SU-DHL-6 (cell line): ENCODE measurements around the gene MAST1.

ENCODE experiments used
- H2AFZ ChIP-seq: fragments of 200-600 bp; sonication (generic); 2 replicates; pipeline ENCODE4 v1.6.1; 2014; ENCODE audit warnings: low read depth, mild to moderate bottlenecking, moderate library complexity, mixed read lengths, antibody characterized with exemption, low read length; ENCODE audit not compliant: severe bottlenecking
- H3F3A ChIP-seq: fragments of 200-600 bp; shearing (Covaris generic); 2 replicates; pipeline ENCODE4 v1.6.0; 2016; ENCODE audit warnings: antibody characterized with exemption, mild to moderate bottlenecking; ENCODE audit not compliant: insufficient read depth
- H3K27ac ChIP-seq: fragments of 200-600 bp; sonication (generic); 2 replicates; pipeline ENCODE4 v1.5.1; 2016; ENCODE audit warnings: low read depth, mild to moderate bottlenecking, low read length, moderate library complexity, mixed read lengths
- H3K27me3 ChIP-seq: fragments of 200-600 bp; sonication (generic), shearing (Covaris generic); 2 replicates; pipeline ENCODE4 v1.6.0; 2014; ENCODE audit warnings: mild to moderate bottlenecking, low read length
- H3K36me3 ChIP-seq: fragments of 200-600 bp; sonication (generic); 2 replicates; pipeline ENCODE4 v1.6.1; 2014; ENCODE audit warnings: mild to moderate bottlenecking, low read length, mixed read lengths
- H3K4me2 ChIP-seq: fragments of 300-600, 200-600 bp; shearing (Covaris generic), sonication (generic); 2 replicates; pipeline ENCODE4 v1.6.0; 2014; ENCODE audit warnings: low read length, low read depth, mild to moderate bottlenecking; ENCODE audit not compliant: poor library complexity, severe bottlenecking
- H3K4me3 ChIP-seq: fragments of 200-600 bp; sonication (generic); 2 replicates; pipeline ENCODE4 v1.5.1; 2014; ENCODE audit warnings: antibody characterized with exemption, low read length, mild to moderate bottlenecking, mixed read lengths; ENCODE audit not compliant: insufficient read depth, poor library complexity, severe bottlenecking
- H3K79me2 ChIP-seq: fragments of 200-600 bp; sonication (generic); 2 replicates; pipeline ENCODE4 v1.6.1; 2014; ENCODE audit warnings: mild to moderate bottlenecking, low read length, moderate library complexity; ENCODE audit not compliant: insufficient read depth
- H3K9ac ChIP-seq: fragments of 200-600 bp; sonication (generic); 2 replicates; pipeline ENCODE4 v1.7.0; 2014; ENCODE audit warnings: mild to moderate bottlenecking, low read length
- H3K9me2 ChIP-seq: fragments of 200-600 bp; sonication (generic); replicated peaks from 2 replicates; pipeline ENCODE4 v1.6.1; 2014; ENCODE audit warnings: low read length; ENCODE audit not compliant: insufficient read depth
- H3K9me3 ChIP-seq: fragments of 200-600 bp; sonication (generic); 2 replicates; pipeline ENCODE4 v1.6.1; 2014; ENCODE audit warnings: low read length, mixed read lengths; ENCODE audit not compliant: insufficient read depth
- H4K20me1 ChIP-seq: fragments of 200-600 bp; sonication (generic); 2 replicates; pipeline ENCODE4 v1.6.1; 2014; ENCODE audit warnings: low read depth, mild to moderate bottlenecking, antibody characterized with exemption, low read length, moderate library complexity, mixed read lengths
- CTCF ChIP-seq: fragments of 200-600 bp; sonication (generic); IDR thresholded peaks from one replicate; pipeline ENCODE4 v1.5.1; 2017; ENCODE audit warnings: antibody characterized with exemption, mild to moderate bottlenecking, low read length, moderate library complexity; ENCODE audit not compliant: insufficient read depth, poor library complexity, severe bottlenecking
- EZH2phosphoT487 ChIP-seq: fragments of 200-600 bp; sonication (generic), shearing (Covaris generic); conservative IDR thresholded peaks from 2 replicates; pipeline ENCODE4 v1.6.1; 2018; ENCODE audit warnings: mild to moderate bottlenecking, antibody characterized with exemption, low read length, moderate library complexity, mixed read lengths

MAST1 gene

GRCh38 chr19:12890787-12891552, 52.7 kb downstream of the MAST1 start, which contains the start of gene GCDH:
Gene GCDH, plus strand, starts transcription at chr19:12891160. Its CDS starts 145 bp downstream, at chr19:12891305.
- TF ChIP-seq EZH2phosphoT487: no peak
- no peak for TF ChIP-seq CTCF
- peak within 1 kb of the TSS; percentile 73 for H2AFZ ChIP-seq
- no peak within 1 kb of the TSS for H3K27ac ChIP-seq
- H3K4me2 ChIP-seq: peak within 1 kb of the TSS; percentile 88
- H3F3A ChIP-seq: no peaks in the 10 kb centered on the region
- peak within 1 kb of the TSS; percentile 64 for H3K4me3 ChIP-seq
- H3K27me3 ChIP-seq: no peaks in the 10 kb centered on the region
- H4K20me1 ChIP-seq: no peaks in the 10 kb centered on the region
- no peaks in the 10 kb centered on the region for H3K9me3 ChIP-seq
- no peaks in the 10 kb centered on the region for H3K9me2 ChIP-seq
- peaks cover 7% of the 10 kb centered on the region for H3K79me2 ChIP-seq
- no peaks in the 10 kb centered on the region for H3K36me3 ChIP-seq
- H3K9ac ChIP-seq: peak within 1 kb of the TSS; percentile 57

GRCh38 chr19:12891553-12892021, 53.3 kb downstream of the MAST1 start:
- no peak for TF ChIP-seq EZH2phosphoT487
- TF ChIP-seq CTCF: no peak
- Histone ChIP-seq H3K27me3 (no peaks in the 10 kb centered on the region), H3K79me2 (peaks cover 7% of the 10 kb centered on the region), H3K36me3 (no peaks in the 10 kb centered on the region), H3K9ac (peak overlapping the region; percentile 57), H3K27ac (no peak overlapping the region), H3K4me2 (peak overlapping the region; percentile 88), H3K9me2 (no peaks in the 10 kb centered on the region), H4K20me1 (no peaks in the 10 kb centered on the region), H3K9me3 (no peaks in the 10 kb centered on the region), H3F3A (no peaks in the 10 kb centered on the region), H2AFZ (no peak overlapping the region), H3K4me3 (peak overlapping the region; percentile 64)

GRCh38 chr19:12893582-12893981, 55.3 kb downstream of the MAST1 start:
- no peaks in the 10 kb centered on the region for H4K20me1 ChIP-seq
- H3K4me3 ChIP-seq: no peak overlapping the region
- no peak overlapping the region for H3K27ac ChIP-seq
- no peak overlapping the region for H3K4me2 ChIP-seq
- no peaks in the 10 kb centered on the region for H3K36me3 ChIP-seq
- no peak for TF ChIP-seq CTCF
- no peak for TF ChIP-seq EZH2phosphoT487
- peaks cover 7% of the 10 kb centered on the region for H3K79me2 ChIP-seq
- H3K9me3 ChIP-seq: no peaks in the 10 kb centered on the region
- H3F3A ChIP-seq: no peaks in the 10 kb centered on the region
- H3K27me3 ChIP-seq: no peaks in the 10 kb centered on the region
- no peak overlapping the region for H3K9ac ChIP-seq
- no peak overlapping the region for H2AFZ ChIP-seq
- H3K9me2 ChIP-seq: no peaks in the 10 kb centered on the region
